Stimulated activated CD4-positive, alpha-beta T cell treated with anti-CD3 and anti-CD28 coated beads, Interleukin-2, amount 100 ng/mL, for 24 hours (primary cell): ENCODE measurements around the gene THADA.
"Not testable (repeated sequence)": the region's sequence is repeated elsewhere in the genome, so short reads cannot be mapped to it uniquely, and the experiment has no call there.

Experiments used
- DNase-seq, 2 donors: peaks; one replicate each; pipeline ENCODE4 v3.0.0-alpha.2; 2020

THADA gene

GRCh38 chr2:43408407-43409160, 187.3 kb downstream of the THADA start:
- no peak for DNase-seq

GRCh38 chr2:43407935-43408334, 187.9 kb downstream of the THADA start:
- no peak for DNase-seq

- DNase-seq = no peak
Measured at GRCh38 chr2:43406651-43407279, 189.1 kb downstream of the THADA start.

- DNase-seq = no peak
Measured at GRCh38 chr2:43405829-43406228, 190.0 kb downstream of the THADA start.

- no peak for DNase-seq
Measured at GRCh38 chr2:43402452-43402937, 193.3 kb downstream of the THADA start.

GRCh38 chr2:43402002-43402401, 193.8 kb downstream of the THADA start:
- peak; percentile 16 to 38 for DNase-seq

- DNase-seq = no peak
Measured at GRCh38 chr2:43400508-43400907, 195.3 kb downstream of the THADA start.

GRCh38 chr2:43399515-43400264, 196.1 kb downstream of the THADA start:
- no peak for DNase-seq

- no peak for DNase-seq
Measured at GRCh38 chr2:43399098-43399497, 196.7 kb downstream of the THADA start.

GRCh38 chr2:43397821-43398220, 198.0 kb downstream of the THADA start:
- no peak for DNase-seq

GRCh38 chr2:43397411-43397810, 198.4 kb downstream of the THADA start:
- DNase-seq = no peak

GRCh38 chr2:43396344-43396743, 199.5 kb downstream of the THADA start:
- DNase-seq = not testable (repeated sequence)

- DNase-seq = no peak
Measured at GRCh38 chr2:43393918-43394317, 201.9 kb downstream of the THADA start.

- no peak for DNase-seq
Measured at GRCh38 chr2:43391878-43392215, 204.0 kb downstream of the THADA start.

GRCh38 chr2:43391201-43391877, 204.5 kb downstream of the THADA start:
- DNase-seq = no peak

GRCh38 chr2:43389581-43390466, 206.0 kb downstream of the THADA start:
- no peak for DNase-seq

GRCh38 chr2:43388371-43388770, 207.5 kb downstream of the THADA start:
- no peak for DNase-seq

- no peak for DNase-seq
Measured at GRCh38 chr2:43387092-43388062, 208.5 kb downstream of the THADA start.

GRCh38 chr2:43386679-43387078, 209.2 kb downstream of the THADA start:
- DNase-seq = not testable (repeated sequence)

- DNase-seq = no peak
Measured at GRCh38 chr2:43384143-43384542, 211.7 kb downstream of the THADA start.

GRCh38 chr2:43383533-43383932, 212.3 kb downstream of the THADA start:
- DNase-seq = no peak
